Left lung (tissue), 10 donors: ENCODE data around the gene CDKN2C. TPM values are rescaled to one million over a fixed set of nuclear protein-coding genes. Genes with fewer than 3 reads are reported as not detected.

Experiments
- ATAC-seq: fragments of 200-7000 bp; cut with Tn5 transposase; one replicate; pipeline ENCODE4 v1.9.1; 2020; ENCODE audit warnings: moderate library complexity
- DNase-seq, 4 donors: peaks; one replicate each; pipeline ENCODE4 v3.0.0-alpha.2; 2013 to 2020
- H3K27ac ChIP-seq, 2 donors: fragments of 200-600 bp; sonication (generic) in 1 of 2; one replicate each; pipeline versions ENCODE4 v1.5.0 to v1.8.0; 2020 to 2021
- H3K27me3 ChIP-seq, 2 donors: fragments of 200-600 bp; sonication (generic) in 1 of 2; one replicate each; pipeline versions ENCODE4 v1.5.0 to v1.8.0; 2020 to 2021
- H3K36me3 ChIP-seq, 2 donors: fragments of 200-600 bp; sonication (generic) in 1 of 2; one replicate each; pipeline versions ENCODE4 v1.5.0 to v1.8.0; 2020 to 2021
- H3K4me1 ChIP-seq, 2 donors: fragments of 200-600 bp; one replicate each; pipeline ENCODE4 v1.8.0; 2021
- H3K4me3 ChIP-seq, 2 donors: fragments of 200-600 bp; sonication (generic) in 1 of 2; one replicate each; pipeline versions ENCODE4 v1.5.0 to v1.8.0; 2020 to 2021; ENCODE audit warnings: mild to moderate bottlenecking in 1 of 2
- H3K9me3 ChIP-seq, 2 donors: fragments of 200-600 bp; sonication (generic) in 1 of 2; one replicate each; pipeline versions ENCODE4 v1.5.0 to v1.8.0; 2020 to 2021
- CTCF ChIP-seq, 2 donors: fragments of 200-600 bp; sonication (generic) in 1 of 2; IDR thresholded peaks; one replicate each; pipeline versions ENCODE4 v1.5.0 to v1.8.0; 2021; ENCODE audit warnings: antibody characterized with exemption in 2 of 2
- intact Hi-C, 2 donors: fragments of 100-400 bp; cut with DNase I; formaldehyde crosslinking; loops; one replicate each; pipeline versions ENCODE4 v1.11.2 to v1.14.2; 2022
- polyA plus RNA-seq, 6 donors: library from polyadenylated mRNA; unstranded; fragments of 120-200 nt; gene quantifications; one replicate each; pipeline ENCODE4 v1.2.1, GENCODE V29; 2013; ENCODE audit not compliant: insufficient read length in 6 of 6
- total RNA-seq, 2 donors: library from RNA; stranded (reverse); fragmentation: NEBNext Ultra II Directional; extraction: Animal tissue kit (Norgen Biotek cat#: 25700); gene quantifications; one replicate each; pipeline ENCODE4 v1.2.1, GENCODE V29; 2021
- donor health status: DM: no; HTN: yes; CAD: no.
- donor health status: DM: no; HTN: no; CAD: no.

CDKN2C gene
- total and polyA plus RNA-seq, 8 donors: 12.3 to 35.5 (median 18.3) TPM

- H3K9me3 ChIP-seq: no peaks in the 10 kb centered on the region
- peaks cover 0 to 73% of the 10 kb centered on the region in 2 donors for H3K27me3 ChIP-seq
- intact Hi-C loops: no loop called here
- no peak overlapping the region for H3K4me3 ChIP-seq
- DNase-seq: no peak
- H3K27ac ChIP-seq: no peak overlapping the region
- no peaks in the 10 kb centered on the region for H3K36me3 ChIP-seq
- ATAC-seq: no peak
- H3K4me1 ChIP-seq: peaks cover 0 to 9% of the 10 kb centered on the region in 2 donors
- no peak for TF ChIP-seq CTCF (IDR thresholded peaks at IDR 0.05)
Observed at GRCh38 chr1:50980505-50980904, 10.5 kb downstream of the CDKN2C start.

GRCh38 chr1:50981741-50982140 is 11.7 kb downstream of the CDKN2C start:
- peaks cover 0 to 3% of the 10 kb centered on the region in 2 donors for H3K4me1 ChIP-seq
- DNase-seq (no peak), ATAC-seq (no peak)
- no peaks in the 10 kb centered on the region for H3K36me3 ChIP-seq
- H3K9me3 ChIP-seq: no peaks in the 10 kb centered on the region
- intact Hi-C loops: no loop called here
- TF ChIP-seq CTCF (IDR thresholded peaks at IDR 0.05): no peak
- H3K27ac ChIP-seq: no peak overlapping the region
- H3K27me3 ChIP-seq: peaks cover 0 to 68% of the 10 kb centered on the region in 2 donors
- H3K4me3 ChIP-seq: no peak overlapping the region

- ATAC-seq (no peak), DNase-seq (no peak)
- peaks cover 0 to 59% of the 10 kb centered on the region in 2 donors for H3K27me3 ChIP-seq
- intact Hi-C loops: no loop called here
- no peaks in the 10 kb centered on the region for H3K4me1 ChIP-seq
- H3K36me3 ChIP-seq: no peaks in the 10 kb centered on the region
- H3K9me3 ChIP-seq: no peaks in the 10 kb centered on the region
- H3K27ac ChIP-seq: no peak overlapping the region
- no peak overlapping the region for H3K4me3 ChIP-seq
- TF ChIP-seq CTCF (IDR thresholded peaks at IDR 0.05): no peak
Observed at GRCh38 chr1:50982611-50983010, 12.6 kb downstream of the CDKN2C start.

- ATAC-seq (no peak), DNase-seq (no peak)
- H3K9me3 ChIP-seq: no peaks in the 10 kb centered on the region
- no peaks in the 10 kb centered on the region for H3K4me1 ChIP-seq
- no peaks in the 10 kb centered on the region for H3K36me3 ChIP-seq
- no peak for TF ChIP-seq CTCF (IDR thresholded peaks at IDR 0.05)
- no peak overlapping the region for H3K4me3 ChIP-seq
- peaks cover 0 to 53% of the 10 kb centered on the region in 2 donors for H3K27me3 ChIP-seq
- intact Hi-C loops: no loop called here
- H3K27ac ChIP-seq: no peak overlapping the region
Observed at GRCh38 chr1:50983219-50983802, 13.3 kb downstream of the CDKN2C start.

GRCh38 chr1:50985094-50985493 is 15.0 kb downstream of the CDKN2C start:
- Histone ChIP-seq H3K27ac (no peak overlapping the region), H3K4me3 (no peak overlapping the region), H3K9me3 (no peaks in the 10 kb centered on the region), H3K4me1 (no peaks in the 10 kb centered on the region), H3K27me3 (peaks cover 0 to 35% of the 10 kb centered on the region in 2 donors), H3K36me3 (no peaks in the 10 kb centered on the region)
- DNase-seq (no peak), ATAC-seq (no peak)
- TF ChIP-seq CTCF (IDR thresholded peaks at IDR 0.05): no peak
- intact Hi-C loops: no loop called here
